Cardiac muscle cell (in vitro differentiated cells and primary cell): ENCODE data around the gene SLC19A1. TPM values are rescaled to one million over a fixed set of nuclear protein-coding genes. Genes with fewer than 3 reads are reported as not detected.
"Not testable (repeated sequence)": the region's sequence is repeated elsewhere in the genome, so short reads cannot be mapped to it uniquely, and the experiment has no call there.

ENCODE experiments used
- DNase-seq, 2 donors: peaks; one replicate each; pipeline versions ENCODE4 v3.0.0 to v3.0.0-alpha.2; 2010 to 2017; ENCODE audit warnings: low read depth in 1 of 2, low spot score in 1 of 2
- H3K27ac ChIP-seq: fragments of 200-600 bp; sonication (generic); 2 replicates; pipeline ENCODE4 v1.5.1; 2016
- H3K27me3 ChIP-seq: fragments of 200-600 bp; sonication (generic); 2 replicates; pipeline ENCODE4 v1.6.0; 2016; ENCODE audit warnings: control low read depth
- H3K36me3 ChIP-seq: fragments of 200-600 bp; sonication (generic); 2 replicates; pipeline ENCODE4 v1.5.1; 2016; ENCODE audit warnings: control low read depth
- H3K4me1 ChIP-seq: fragments of 200-600 bp; sonication (generic); 2 replicates; pipeline ENCODE4 v1.8.1; 2017; ENCODE audit warnings: low read depth, mild to moderate bottlenecking, mixed run types
- H3K4me3 ChIP-seq: fragments of 200-600 bp; sonication (generic); 2 replicates; pipeline ENCODE4 v1.5.1; 2016; ENCODE audit warnings: mild to moderate bottlenecking
- H3K9me3 ChIP-seq: fragments of 200-600 bp; sonication (generic); 2 replicates; pipeline ENCODE4 v1.5.1; 2017; ENCODE audit warnings: low read depth, mild to moderate bottlenecking, control low read depth
- CTCF ChIP-seq: IDR thresholded peaks from 2 replicates; pipeline ENCODE4 v1.5.1; 2012; ENCODE audit warnings: low read depth, mild to moderate bottlenecking, low read length
- polyA plus RNA-seq: library from polyadenylated mRNA; unstranded; fragments of >200 nt; fragmentation: Nextera tagmentation; extraction: Ambion mirVana; gene quantifications from 2 replicates; pipeline ENCODE4 v1.2.1, GENCODE V29; 2016
- total RNA-seq: library from RNA; depleted of rRNA; stranded (reverse); fragments of >200 nt; gene quantifications from 2 replicates; pipeline ENCODE4 v1.2.3, GENCODE V29; 2016

SLC19A1 gene
- total and polyA plus RNA-seq, 2 experiments from 2014 or later: 25.4 to 50.3 TPM

GRCh38 chr21:45502600-45502999 lies 39.6 kb downstream of the SLC19A1 start:
- Histone ChIP-seq H3K27me3 (no peaks in the 10 kb centered on the region), H3K9me3 (no peaks in the 10 kb centered on the region), H3K27ac (no peak overlapping the region), H3K36me3 (peaks cover 19% of the 10 kb centered on the region), H3K4me1 (no peaks in the 10 kb centered on the region), H3K4me3 (no peak overlapping the region)
- no peak for DNase-seq
- no peak for TF ChIP-seq CTCF

GRCh38 chr21:45502006-45502345 lies 40.3 kb downstream of the SLC19A1 start:
- no peak for DNase-seq

GRCh38 chr21:45501081-45502005 lies 40.9 kb downstream of the SLC19A1 start:
- H3K36me3 ChIP-seq: peaks cover 23% of the 10 kb centered on the region
- H3K9me3 ChIP-seq, H3K4me1 ChIP-seq, H3K27ac ChIP-seq, H3K27me3 ChIP-seq, H3K4me3 ChIP-seq: not testable (repeated sequence)
- peak in 1 of 2 donors; percentile 6 for DNase-seq

More at GRCh38 chr21:45502006-45502345, 40.3 kb downstream of the SLC19A1 start:
- no peaks in the 10 kb centered on the region for H3K9me3 ChIP-seq
- H3K27ac ChIP-seq: no peak overlapping the region
- no peak for TF ChIP-seq CTCF
- peaks cover 22% of the 10 kb centered on the region for H3K36me3 ChIP-seq
- H3K4me3 ChIP-seq: no peak overlapping the region
- H3K4me1 ChIP-seq: no peaks in the 10 kb centered on the region
- no peaks in the 10 kb centered on the region for H3K27me3 ChIP-seq

GRCh38 chr21:45499970-45500577 lies 42.2 kb downstream of the SLC19A1 start:
- TF ChIP-seq CTCF: no peak

GRCh38 chr21:45499201-45499750 lies 43.0 kb downstream of the SLC19A1 start:
- Histone ChIP-seq H3K4me1 (no peaks in the 10 kb centered on the region), H3K27ac (no peak overlapping the region), H3K9me3 (no peaks in the 10 kb centered on the region), H3K36me3 (peaks cover 23% of the 10 kb centered on the region), H3K27me3 (no peaks in the 10 kb centered on the region), H3K4me3 (no peak overlapping the region)
- TF ChIP-seq CTCF: no peak
- DNase-seq: no peak

More at GRCh38 chr21:45499970-45500577, 42.2 kb downstream of the SLC19A1 start:
- H3K27me3 ChIP-seq: no peaks in the 10 kb centered on the region
- H3K36me3 ChIP-seq: peaks cover 20% of the 10 kb centered on the region
- no peak overlapping the region for H3K27ac ChIP-seq
- no peak overlapping the region for H3K4me3 ChIP-seq
- no peak for DNase-seq
- no peaks in the 10 kb centered on the region for H3K9me3 ChIP-seq
- no peaks in the 10 kb centered on the region for H3K4me1 ChIP-seq

GRCh38 chr21:45498646-45499000 lies 43.6 kb downstream of the SLC19A1 start:
- no peaks in the 10 kb centered on the region for H3K9me3 ChIP-seq
- no peaks in the 10 kb centered on the region for H3K4me1 ChIP-seq
- H3K27me3 ChIP-seq: no peaks in the 10 kb centered on the region
- DNase-seq: no peak
- H3K4me3 ChIP-seq: no peak overlapping the region
- no peak overlapping the region for H3K27ac ChIP-seq
- TF ChIP-seq CTCF: no peak
- peaks cover 27% of the 10 kb centered on the region for H3K36me3 ChIP-seq
